ENCODE results near the gene ERVH48-1. TPM values are rescaled to one million over a fixed set of nuclear protein-coding genes. Genes with fewer than 3 reads are reported as not detected.
"Not testable (repeated sequence)": the region's sequence is repeated elsewhere in the genome, so short reads cannot be mapped to it uniquely, and the experiment has no call there.

The ERVH48-1 gene
- not detected for total RNA-seq
- long read RNA-seq, result 0 reads

GRCh38 chr21:42925114-42925926, at the start of gene ERVH48-1:
Gene ERVH48-1, minus strand, starts transcription at chr21:42925630. Its CDS starts 6,624 bp downstream, at chr21:42919006.
- ATAC-seq (no peak), DNase-seq (ENCODE audit: missing footprints) (no peak)
- intact Hi-C loops (cut with DNase I), result no loop called here

DNA sequence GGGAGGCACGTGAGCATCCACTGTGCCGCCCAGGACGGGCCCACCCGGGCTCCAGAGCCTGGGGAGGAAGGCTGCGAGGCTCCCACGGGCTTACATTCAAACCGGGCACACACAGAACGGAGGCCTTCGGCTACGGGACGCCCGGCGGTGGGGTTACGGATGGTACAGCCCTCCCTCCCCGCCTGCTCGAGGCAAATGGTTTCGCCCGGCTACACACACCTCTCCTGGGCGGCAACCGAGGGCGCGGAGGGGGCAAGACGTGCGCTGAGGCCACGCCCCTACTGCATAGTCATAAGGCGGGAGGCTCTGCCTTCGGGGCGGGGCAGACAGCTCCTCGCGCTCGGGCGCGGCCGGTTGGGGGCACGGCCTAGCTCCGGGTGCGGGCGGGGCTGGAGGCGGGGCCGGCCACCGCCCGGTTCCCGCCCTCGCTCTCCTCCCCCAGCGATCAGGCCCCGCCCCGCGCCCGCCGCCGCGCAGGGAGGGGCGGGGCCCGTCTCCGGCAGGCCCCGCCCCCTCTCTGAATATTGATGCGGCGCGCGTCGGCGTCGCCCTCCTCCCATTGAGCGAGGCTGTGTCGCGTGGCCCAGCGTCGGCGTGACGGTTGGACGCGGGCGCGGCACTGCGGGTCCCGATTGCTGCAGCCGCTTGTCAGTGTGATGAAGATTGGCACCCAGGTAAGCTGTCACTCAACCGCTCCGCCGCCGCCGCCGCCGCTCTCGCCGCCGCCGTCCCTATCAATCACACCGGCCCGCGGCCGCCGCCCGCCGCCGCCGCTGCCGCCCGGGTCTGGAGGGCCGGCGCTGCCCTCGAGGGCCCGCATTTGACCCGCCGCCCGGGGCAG, 48.8 kb upstream of the ERVH48-1 start, which contains the start of gene PKNOX1:
Gene PKNOX1 (plus strand): TSS at position 572 of the 841 bp plus-strand sequence. CDS start 29,820 bp downstream, outside the sequence.
- ATAC-seq (peak; percentile 97), DNase-seq (ENCODE audit: missing footprints) (peak; percentile 100)
- intact Hi-C loops (cut with DNase I), result loop anchor here (5.0 kb wide), 1 partner anchor 82 kb away; the partner anchor contains the start of gene NDUFV3

DNA sequence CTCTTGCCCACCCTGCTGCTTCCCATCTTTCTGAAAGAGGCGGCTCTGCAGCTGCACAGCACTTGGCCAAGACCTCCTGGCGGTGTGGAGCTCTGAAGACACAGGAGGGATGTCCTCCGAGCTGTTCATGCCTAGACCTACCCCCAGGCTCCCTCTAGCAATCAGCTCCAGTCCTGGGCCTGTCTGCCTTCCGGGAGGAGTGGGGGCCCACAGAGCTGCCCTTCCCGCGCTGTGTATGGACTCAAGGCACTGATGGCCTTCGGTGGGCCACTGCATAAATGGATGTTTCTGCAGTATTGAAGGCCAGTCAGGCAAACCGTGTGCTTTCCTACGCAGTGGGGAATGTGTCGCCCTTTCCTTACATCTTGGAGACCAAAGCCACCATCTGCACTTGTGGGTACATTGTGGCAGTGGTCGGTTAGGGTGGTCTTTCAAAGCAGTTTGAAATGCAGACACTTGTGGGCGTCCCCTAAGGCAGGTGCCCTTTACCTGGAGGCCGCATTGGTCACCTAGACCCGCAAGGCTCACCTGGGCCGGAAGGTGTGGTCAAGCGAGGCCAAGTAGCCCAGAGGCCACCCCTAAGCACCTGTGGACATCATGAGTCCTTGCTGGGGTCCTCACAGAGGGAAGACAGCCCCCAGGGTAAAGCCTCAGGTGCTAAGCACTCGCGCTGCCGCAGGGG, 48.0 kb upstream of the ERVH48-1 start:
- peak; percentile 44 for DNase-seq (ENCODE audit: missing footprints)
- intact Hi-C loops (cut with DNase I), result loop anchor here (5.0 kb wide), 1 partner anchor 81 kb away; the partner anchor contains the start of gene NDUFV3
- ATAC-seq, result no peak

GRCh38 chr21:42971897-42972275, 46.5 kb upstream of the ERVH48-1 start:
- DNase-seq (ENCODE audit: missing footprints) (no peak), ATAC-seq (no peak)
- intact Hi-C loops (cut with DNase I), result loop anchor here (5.0 kb wide), 1 partner anchor 80 kb away; the partner anchor contains the start of gene NDUFV3

- DNase-seq (ENCODE audit: missing footprints) (no peak), ATAC-seq (no peak)
- intact Hi-C loops (cut with DNase I), result loop anchor here (5.0 kb wide), 1 partner anchor 79 kb away; the partner anchor contains the start of gene NDUFV3
These were observed 45.7 kb upstream of the ERVH48-1 start for GRCh38 chr21:42970946-42971653.

- intact Hi-C loops (cut with DNase I), result no loop called here
- DNase-seq (ENCODE audit: missing footprints) (no peak), ATAC-seq (no peak)
These were observed 43.8 kb upstream of the ERVH48-1 start for GRCh38 chr21:42969193-42969600.

DNA sequence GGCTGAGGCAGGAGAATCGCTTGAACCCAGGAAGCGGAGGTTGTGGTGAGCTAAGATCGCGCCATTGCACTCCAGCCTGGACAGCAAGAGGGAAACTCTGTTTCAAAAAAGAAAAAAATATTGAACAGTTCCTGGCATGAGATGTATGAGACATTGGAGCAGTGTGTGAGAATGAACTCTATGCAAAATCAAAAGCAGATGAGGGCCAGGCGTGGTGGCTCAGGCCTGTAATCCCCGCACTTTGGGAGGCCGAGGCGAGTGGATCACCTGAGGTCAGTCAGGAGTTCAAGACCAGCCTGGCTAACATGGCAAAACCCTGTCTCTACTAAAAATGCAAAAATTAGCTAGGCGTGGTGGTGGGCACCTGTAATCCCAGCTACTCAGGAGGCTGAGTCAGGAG, 42.2 kb upstream of the ERVH48-1 start:
- intact Hi-C loops (cut with DNase I); DNase-seq (ENCODE audit: missing footprints); ATAC-seq: not testable (repeated sequence)

GRCh38 chr21:42965211-42965560, 39.8 kb upstream of the ERVH48-1 start:
- no peak for ATAC-seq
- intact Hi-C loops (cut with DNase I), result no loop called here
- no peak for DNase-seq (ENCODE audit: missing footprints)

- ATAC-seq, result no peak
- no peak for DNase-seq (ENCODE audit: missing footprints)
- intact Hi-C loops (cut with DNase I), result no loop called here
These were observed 39.2 kb upstream of the ERVH48-1 start for GRCh38 chr21:42964546-42965210.

DNA sequence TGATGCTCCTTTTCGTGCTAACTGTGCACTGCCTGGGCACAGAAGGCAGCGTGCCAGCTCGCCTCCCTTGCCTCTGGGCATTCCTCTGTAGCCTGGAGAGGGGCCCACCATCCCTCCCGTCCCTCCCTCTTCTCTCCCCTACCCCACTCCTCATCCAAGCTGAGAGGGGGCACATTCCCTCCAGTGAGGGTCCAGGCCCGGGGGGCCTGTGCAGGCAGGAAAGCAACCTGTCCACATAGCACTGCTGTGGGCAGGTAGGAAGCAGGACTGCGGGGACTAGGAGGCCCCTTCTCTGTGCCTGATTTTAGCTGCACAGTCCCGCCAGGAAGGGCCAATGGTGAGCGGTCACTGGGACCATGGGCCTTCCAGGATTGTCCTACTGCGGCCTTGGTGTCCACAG, 38.7 kb upstream of the ERVH48-1 start:
- ATAC-seq, result no peak
- intact Hi-C loops (cut with DNase I), result no loop called here
- no peak for DNase-seq (ENCODE audit: missing footprints)

- intact Hi-C loops (cut with DNase I), result no loop called here
- DNase-seq (ENCODE audit: missing footprints), result no peak
- no peak for ATAC-seq
These were observed 37.1 kb upstream of the ERVH48-1 start for GRCh38 chr21:42962380-42963007.

DNA sequence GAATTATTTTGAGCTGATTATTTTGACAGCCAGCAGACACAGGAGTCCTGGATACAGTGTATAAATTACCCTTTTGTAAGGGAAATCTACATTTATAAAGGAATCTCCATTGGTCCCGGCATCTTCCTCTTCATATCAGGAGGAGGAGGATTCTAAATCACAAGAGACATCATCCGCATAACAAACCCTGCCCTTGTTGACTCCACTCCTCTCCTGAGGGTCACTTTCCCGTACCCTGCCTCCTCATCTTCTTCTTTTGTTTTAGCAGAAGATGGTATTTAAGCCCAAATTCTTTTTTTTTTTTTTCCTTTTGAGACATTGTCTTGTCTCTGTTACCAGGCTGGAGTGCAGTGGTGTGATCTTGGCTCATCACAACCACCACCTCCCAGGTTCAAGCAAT, 34.3 kb upstream of the ERVH48-1 start:
- DNase-seq (ENCODE audit: missing footprints) (no peak), ATAC-seq (no peak)
- intact Hi-C loops (cut with DNase I), result no loop called here

DNA sequence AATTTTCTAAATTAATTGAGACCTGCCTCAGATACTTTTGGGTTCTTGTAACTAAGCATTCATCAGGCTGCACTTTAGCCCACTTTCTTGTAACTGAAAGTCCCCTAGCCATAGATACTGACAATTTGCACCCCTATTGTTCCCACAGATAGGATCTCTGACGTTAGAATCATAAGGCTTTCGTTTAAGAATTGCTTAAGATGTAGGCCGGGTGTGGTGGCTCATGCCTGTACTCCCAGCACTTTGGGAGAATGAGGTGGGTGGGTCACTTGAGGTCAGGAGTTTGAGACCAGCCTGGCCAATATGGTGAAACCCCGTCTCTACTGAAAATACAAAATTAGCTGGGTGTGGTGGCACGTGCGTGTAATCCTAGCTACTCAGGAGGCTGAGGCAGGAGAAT, 32.7 kb upstream of the ERVH48-1 start:
- intact Hi-C loops (cut with DNase I); ATAC-seq; DNase-seq (ENCODE audit: missing footprints): not testable (repeated sequence)

- DNase-seq (ENCODE audit: missing footprints) (no peak), ATAC-seq (peak; percentile 99)
- intact Hi-C loops (cut with DNase I), result no loop called here
These were observed 31.6 kb upstream of the ERVH48-1 start for GRCh38 chr21:42956824-42957630.

GRCh38 chr21:42951193-42951592, 25.8 kb upstream of the ERVH48-1 start:
- ATAC-seq; intact Hi-C loops (cut with DNase I); DNase-seq (ENCODE audit: missing footprints): not testable (repeated sequence)

DNA sequence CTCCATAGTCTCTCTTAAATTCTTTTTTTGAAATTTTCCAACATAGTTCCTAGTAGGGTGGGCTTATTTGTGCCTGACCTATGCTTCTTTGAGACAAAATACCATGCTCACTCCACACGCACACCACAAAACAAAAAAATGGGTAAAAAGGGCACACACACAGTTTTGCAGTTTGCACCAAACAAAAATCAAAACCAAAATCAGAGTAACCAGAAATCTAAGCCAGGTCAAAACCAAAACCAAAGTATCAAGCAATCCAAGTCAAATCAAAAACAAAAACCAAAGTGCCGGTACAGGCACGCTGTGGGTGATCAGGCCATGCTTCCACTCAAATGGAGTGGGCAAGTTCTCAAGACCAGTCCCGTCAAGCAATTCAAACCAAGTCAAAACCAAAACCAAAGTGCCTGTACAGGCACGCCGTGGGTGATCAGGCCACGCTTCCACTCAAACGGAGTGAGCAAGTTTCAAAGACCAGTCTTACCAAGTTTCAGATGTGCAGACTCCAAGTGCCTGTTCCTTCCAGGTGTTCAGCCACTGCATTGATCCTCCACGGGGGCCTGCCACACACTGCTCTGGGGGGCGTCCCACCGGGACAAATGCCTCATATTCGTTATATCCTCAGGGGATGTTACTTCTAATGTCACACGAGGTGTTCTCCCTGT, 23.8 kb upstream of the ERVH48-1 start:
- intact Hi-C loops (cut with DNase I); DNase-seq (ENCODE audit: missing footprints); ATAC-seq: not testable (repeated sequence)

Data from Right ventricle myocardium inferior (tissue), 1 donor.